ENCODE measurements around the gene RFC2. TPM values are rescaled to one million over a fixed set of nuclear protein-coding genes. Genes with fewer than 3 reads are reported as not detected.
A peak's percentile ranks its signal among the peaks of the same experiment; 100 is the strongest.

The RFC2 gene
- total RNA-seq, 6 experiments from 2014 or later, result 8.0 to 21.3 (median 12.2) TPM

DNA sequence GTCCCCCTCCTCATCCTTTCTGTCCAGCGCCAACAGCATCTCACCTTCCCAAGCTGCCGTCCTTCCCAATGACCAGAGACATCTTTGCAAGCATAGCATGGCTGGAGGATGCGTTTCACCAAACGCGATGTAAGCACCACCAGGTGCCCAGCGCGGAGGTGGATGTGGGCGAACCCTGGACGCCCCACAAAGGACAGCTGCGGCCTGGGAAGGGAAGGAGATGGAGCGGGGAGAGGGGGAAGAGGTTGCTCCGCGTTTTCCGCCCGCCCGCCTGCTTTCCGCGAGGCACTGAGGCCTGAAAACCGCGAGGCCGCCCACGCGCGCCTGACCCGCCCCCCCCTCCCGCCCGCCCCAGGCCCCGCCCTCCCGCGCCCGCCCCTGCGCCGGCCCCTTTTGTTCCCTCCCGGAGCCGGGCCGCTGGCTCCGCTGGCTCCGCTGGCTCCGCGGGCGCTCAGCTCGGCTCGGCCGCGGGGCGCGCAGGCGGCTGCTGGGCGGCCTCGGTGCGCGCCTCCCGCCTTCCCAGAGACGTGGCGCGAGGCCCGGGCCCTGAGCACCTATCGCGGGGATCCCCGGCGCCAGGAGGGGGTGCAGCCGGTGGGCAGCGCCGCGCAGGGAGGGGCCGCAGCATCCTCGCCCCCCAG lies 34.9 kb upstream of the RFC2 start, which contains the start of gene CLIP2:
TSS of gene CLIP2 (plus strand) at position 390 of the 641 bp plus-strand sequence. CDS start 28,140 bp downstream, outside the sequence.
- Histone ChIP-seq H3K9me3 (no peaks in the 10 kb centered on the region), H3K4me1 (peaks cover 0 to 11% (median 4%) of the 10 kb centered on the region in 4 donors), H3K27ac (peak within 1 kb of the TSS; percentile 26 to 77 (median 67)), H3K36me3 (no peaks in the 10 kb centered on the region), H3K27me3 (no peaks in the 10 kb centered on the region), H3K4me3 (peak within 1 kb of the TSS; percentile 45 to 70 (median 62))
- peak; percentile 83 to 86 (median 84) for DNase-seq
- peak; percentile 77 to 95 (median 86) for ATAC-seq
- WGBS (ENCODE audit: insufficient coverage, low coverage, low lambda C conversion rate, missing lambda C conversion rate), result 2% methylated on average over 20 of the region's 67 CpGs
- TF ChIP-seq POLR2A (IDR thresholded peaks at IDR 0.05), result peak; percentile 56
- TF ChIP-seq, protein P1, sequence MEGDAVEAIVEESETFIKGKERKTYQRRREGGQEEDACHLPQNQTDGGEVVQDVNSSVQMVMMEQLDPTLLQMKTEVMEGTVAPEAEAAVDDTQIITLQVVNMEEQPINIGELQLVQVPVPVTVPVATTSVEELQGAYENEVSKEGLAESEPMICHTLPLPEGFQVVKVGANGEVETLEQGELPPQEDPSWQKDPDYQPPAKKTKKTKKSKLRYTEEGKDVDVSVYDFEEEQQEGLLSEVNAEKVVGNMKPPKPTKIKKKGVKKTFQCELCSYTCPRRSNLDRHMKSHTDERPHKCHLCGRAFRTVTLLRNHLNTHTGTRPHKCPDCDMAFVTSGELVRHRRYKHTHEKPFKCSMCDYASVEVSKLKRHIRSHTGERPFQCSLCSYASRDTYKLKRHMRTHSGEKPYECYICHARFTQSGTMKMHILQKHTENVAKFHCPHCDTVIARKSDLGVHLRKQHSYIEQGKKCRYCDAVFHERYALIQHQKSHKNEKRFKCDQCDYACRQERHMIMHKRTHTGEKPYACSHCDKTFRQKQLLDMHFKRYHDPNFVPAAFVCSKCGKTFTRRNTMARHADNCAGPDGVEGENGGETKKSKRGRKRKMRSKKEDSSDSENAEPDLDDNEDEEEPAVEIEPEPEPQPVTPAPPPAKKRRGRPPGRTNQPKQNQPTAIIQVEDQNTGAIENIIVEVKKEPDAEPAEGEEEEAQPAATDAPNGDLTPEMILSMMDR (IDR thresholded peaks at IDR 0.05), result no peak
- intact Hi-C loops (cut with DNase I), result no loop called here

GRCh38 chr7:74288034-74288881 lies 34.1 kb upstream of the RFC2 start:
- TF ChIP-seq, protein P1 (IDR thresholded peaks at IDR 0.05), result no peak
- no peak for TF ChIP-seq POLR2A (IDR thresholded peaks at IDR 0.05)
- 48% methylated on average over 19 of the region's 20 CpGs for WGBS (ENCODE audit: insufficient coverage, low coverage, low lambda C conversion rate, missing lambda C conversion rate)
- Histone ChIP-seq H3K4me1 (peaks cover 0 to 11% (median 4%) of the 10 kb centered on the region in 4 donors), H3K27ac (no peak overlapping the region), H3K27me3 (no peaks in the 10 kb centered on the region), H3K9me3 (no peaks in the 10 kb centered on the region), H3K4me3 (no peak overlapping the region), H3K36me3 (no peaks in the 10 kb centered on the region)
- intact Hi-C loops (cut with DNase I), result no loop called here
- DNase-seq (no peak), ATAC-seq (no peak)

DNA sequence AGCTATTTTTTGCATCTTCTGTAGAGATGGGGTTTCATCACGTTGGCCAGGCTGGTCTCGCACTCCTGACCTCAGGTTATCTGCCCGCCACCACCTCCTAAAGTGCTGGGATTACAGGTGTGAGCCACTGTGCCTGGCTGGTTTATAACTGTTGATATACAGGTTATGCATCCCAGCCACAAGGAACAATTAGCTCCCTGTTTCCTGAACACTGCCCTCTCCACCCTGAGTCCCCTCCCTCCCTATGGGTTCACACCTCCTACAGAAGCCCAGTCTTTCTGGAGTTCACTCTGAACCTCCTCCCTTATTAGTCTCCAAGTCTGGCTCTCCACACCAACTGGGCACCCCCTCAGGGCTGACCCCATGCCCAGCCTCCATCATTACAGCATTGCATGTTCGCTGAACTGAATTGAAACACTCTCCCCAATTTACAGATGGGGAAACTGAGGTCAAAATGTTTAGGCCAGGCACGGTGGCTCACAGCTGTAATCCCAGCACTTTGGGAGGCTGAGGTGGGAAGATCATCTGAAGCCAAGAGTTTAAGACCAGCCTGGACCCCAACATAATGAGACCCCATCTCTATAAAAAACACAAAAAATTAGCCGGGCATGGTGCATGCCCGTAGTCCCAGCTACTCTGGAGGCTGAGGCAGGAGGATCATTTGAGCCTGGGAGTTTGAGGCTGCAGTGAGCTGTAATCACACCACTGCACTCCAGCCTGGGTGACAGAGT lies 33.3 kb upstream of the RFC2 start:
- Histone ChIP-seq H3K27ac (no peak overlapping the region), H3K4me3 (no peak overlapping the region), H3K36me3 (no peaks in the 10 kb centered on the region), H3K27me3 (no peaks in the 10 kb centered on the region), H3K4me1 (peaks cover 0 to 4% (median under 1%) of the 10 kb centered on the region in 4 donors), H3K9me3 (no peaks in the 10 kb centered on the region)
- ATAC-seq (no peak), DNase-seq (no peak)
- 57% methylated on average over 4 of the region's 7 CpGs for WGBS (ENCODE audit: insufficient coverage, low coverage, low lambda C conversion rate, missing lambda C conversion rate)
- no peak for TF ChIP-seq POLR2A (IDR thresholded peaks at IDR 0.05)
- TF ChIP-seq, protein P1 (IDR thresholded peaks at IDR 0.05), result no peak
- intact Hi-C loops (cut with DNase I), result no loop called here

- TF ChIP-seq, protein P1 (IDR thresholded peaks at IDR 0.05), result no peak
- no peak for TF ChIP-seq POLR2A (IDR thresholded peaks at IDR 0.05)
- WGBS (ENCODE audit: insufficient coverage, low coverage, low lambda C conversion rate, missing lambda C conversion rate), result 83% methylated on average over 6 of the region's 11 CpGs
- intact Hi-C loops (cut with DNase I), result no loop called here
- no peaks in the 10 kb centered on the region for H3K27me3 ChIP-seq
- ATAC-seq (no peak), DNase-seq (no peak)
- no peak overlapping the region for H3K27ac ChIP-seq
- H3K9me3 ChIP-seq, result no peaks in the 10 kb centered on the region
- H3K36me3 ChIP-seq, result no peaks in the 10 kb centered on the region
- no peak overlapping the region for H3K4me3 ChIP-seq
- no peaks in the 10 kb centered on the region for H3K4me1 ChIP-seq
Measured at GRCh38 chr7:74286131-74286530, 31.9 kb upstream of the RFC2 start.

Data from right lobe of liver (tissue), 6 donors.